Lung (tissue), 12 donors: ENCODE data around the gene MMP23B. TPM values are rescaled to one million over a fixed set of nuclear protein-coding genes. Genes with fewer than 3 reads are reported as not detected.

ENCODE experiments used
- ATAC-seq: fragments of 200-7000 bp; cut with Tn5 transposase; one replicate; pipeline ENCODE4 v1.9.1; 2020; ENCODE audit warnings: moderate number of reproducible peaks; ENCODE audit not compliant: insufficient read depth, low FRiP score
- DNase-seq, 3 donors: peaks; one replicate each; pipeline ENCODE4 v3.0.0-alpha.2; 2013 to 2017
- H3K27ac ChIP-seq, 2 donors: one replicate each; pipeline ENCODE4 v1.5.1; 2013; ENCODE audit warnings: mild to moderate bottlenecking in 2 of 2, moderate library complexity in 2 of 2, control low read depth in 1 of 2, inconsistent platforms in 1 of 2, low read depth in 1 of 2, low read length in 1 of 2
- H3K27me3 ChIP-seq, 3 donors: one replicate each; pipeline ENCODE4 v1.5.1; 2013; ENCODE audit warnings: low read length in 2 of 3; ENCODE audit not compliant: control insufficient read depth in 3 of 3, insufficient read depth in 3 of 3
- H3K36me3 ChIP-seq, 4 donors: one replicate each; pipeline ENCODE4 v1.5.1; 2013; ENCODE audit warnings: low read length in 4 of 4, mild to moderate bottlenecking in 1 of 4, moderate library complexity in 1 of 4; ENCODE audit not compliant: control insufficient read depth in 4 of 4, insufficient read depth in 4 of 4
- H3K4me1 ChIP-seq, 5 donors: one replicate each; pipeline ENCODE4 v1.5.1; 2013; ENCODE audit warnings: low read length in 5 of 5, mild to moderate bottlenecking in 2 of 5, moderate library complexity in 1 of 5; ENCODE audit not compliant: control insufficient read depth in 5 of 5, insufficient read depth in 5 of 5
- H3K4me3 ChIP-seq: one replicate; pipeline ENCODE4 v1.5.1; 2013; ENCODE audit warnings: mild to moderate bottlenecking, control low read depth, moderate library complexity
- H3K9ac ChIP-seq, 2 donors: one replicate each; pipeline ENCODE4 v1.5.1; 2013; ENCODE audit warnings: low read length in 2 of 2, control low read depth in 1 of 2; ENCODE audit not compliant: insufficient read depth in 1 of 2
- H3K9me3 ChIP-seq, 4 donors: one replicate each; pipeline ENCODE4 v1.5.1; 2013; ENCODE audit warnings: low read length in 3 of 4, mild to moderate bottlenecking in 1 of 4, moderate library complexity in 1 of 4; ENCODE audit not compliant: control insufficient read depth in 4 of 4, insufficient read depth in 3 of 4
- WGBS, 2 donors: extraction: QIAGEN DNeasy Blood & Tissue Kit; methylation state at CpG; one replicate each; pipeline ENCODE4 v1.1.7; 2013; 5-methylcytosine and 5-hydroxymethylcytosine counted together
- polyA plus RNA-seq, 2 donors: library from polyadenylated mRNA; stranded (reverse); fragments of 200-250 nt; gene quantifications; one replicate each; pipeline ENCODE4 v1.2.1, GENCODE V29; 2013
- total RNA-seq, 2 donors: library from RNA; depleted of rRNA in 1 of 2; stranded (reverse); fragments of >200 nt in 1 of 2; gene quantifications; one replicate each; pipeline ENCODE4 v1.2.1, GENCODE V29; 2014 to 2021
- TF ChIP-seq, protein P1 (sequence below): IDR thresholded peaks from 2 replicates; pipeline ENCODE4 v1.5.1; 2012; ENCODE audit warnings: mild to moderate bottlenecking; ENCODE audit errors: control extremely low read depth, extremely low read depth
- donor health status: control.
- donor health status: control.
- donor health status: Bipolar disorder and iron deficiency.
- donor health status: healthy.
- donor health status: DM: yes; HTN: yes; CAD: no.

The MMP23B gene
- total and polyA plus RNA-seq, 4 donors, result 14.1 to 40.3 (median 22.1) TPM

GRCh38 chr1:1609822-1610485 is 22.0 kb upstream of the MMP23B start:
- Histone ChIP-seq H3K36me3 (no peaks in the 10 kb centered on the region), H3K4me1 (peaks cover 4 to 16% (median 6%) of the 10 kb centered on the region in 5 donors), H3K27me3 (no peaks in the 10 kb centered on the region), H3K4me3 (no peak overlapping the region), H3K9ac (no peak overlapping the region), H3K9me3 (no peaks in the 10 kb centered on the region), H3K27ac (peak overlapping the region in 1 of 2 donors; percentile 70)
- 56 to 78% methylated on average over 12 of the region's 12 CpGs for WGBS, 2 donors
- DNase-seq (no peak), ATAC-seq (no peak)
- TF ChIP-seq, protein P1, sequence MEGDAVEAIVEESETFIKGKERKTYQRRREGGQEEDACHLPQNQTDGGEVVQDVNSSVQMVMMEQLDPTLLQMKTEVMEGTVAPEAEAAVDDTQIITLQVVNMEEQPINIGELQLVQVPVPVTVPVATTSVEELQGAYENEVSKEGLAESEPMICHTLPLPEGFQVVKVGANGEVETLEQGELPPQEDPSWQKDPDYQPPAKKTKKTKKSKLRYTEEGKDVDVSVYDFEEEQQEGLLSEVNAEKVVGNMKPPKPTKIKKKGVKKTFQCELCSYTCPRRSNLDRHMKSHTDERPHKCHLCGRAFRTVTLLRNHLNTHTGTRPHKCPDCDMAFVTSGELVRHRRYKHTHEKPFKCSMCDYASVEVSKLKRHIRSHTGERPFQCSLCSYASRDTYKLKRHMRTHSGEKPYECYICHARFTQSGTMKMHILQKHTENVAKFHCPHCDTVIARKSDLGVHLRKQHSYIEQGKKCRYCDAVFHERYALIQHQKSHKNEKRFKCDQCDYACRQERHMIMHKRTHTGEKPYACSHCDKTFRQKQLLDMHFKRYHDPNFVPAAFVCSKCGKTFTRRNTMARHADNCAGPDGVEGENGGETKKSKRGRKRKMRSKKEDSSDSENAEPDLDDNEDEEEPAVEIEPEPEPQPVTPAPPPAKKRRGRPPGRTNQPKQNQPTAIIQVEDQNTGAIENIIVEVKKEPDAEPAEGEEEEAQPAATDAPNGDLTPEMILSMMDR, result no peak

- DNase-seq (no peak), ATAC-seq (no peak)
- Histone ChIP-seq H3K9ac (no peak overlapping the region), H3K4me3 (no peak overlapping the region), H3K36me3 (no peaks in the 10 kb centered on the region), H3K27me3 (no peaks in the 10 kb centered on the region), H3K9me3 (no peaks in the 10 kb centered on the region), H3K27ac (peak overlapping the region in 1 of 2 donors; percentile 70), H3K4me1 (peaks cover 4 to 16% (median 6%) of the 10 kb centered on the region in 5 donors)
- WGBS, 2 donors, result 68 to 82% methylated on average over 9 of the region's 9 CpGs
- TF ChIP-seq, protein P1, result no peak
Measured at GRCh38 chr1:1610796-1611195, 21.2 kb upstream of the MMP23B start.

DNA sequence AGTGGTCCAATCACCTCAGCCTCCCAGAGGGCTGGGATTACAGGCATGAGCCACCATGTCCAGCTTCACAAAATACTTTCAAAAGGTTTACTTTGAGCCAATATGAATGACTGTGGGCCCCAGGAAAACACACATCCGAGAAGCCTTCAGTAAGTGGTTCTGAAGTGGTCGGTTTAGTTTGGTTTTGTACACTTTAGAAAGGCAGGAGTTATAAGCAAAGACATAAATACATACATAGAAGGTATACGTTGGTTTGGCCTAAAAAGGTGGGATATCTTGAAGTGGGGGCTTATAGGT is 19.9 kb upstream of the MMP23B start:
- TF ChIP-seq, protein P1, result no peak
- Histone ChIP-seq H3K9ac (no peak overlapping the region), H3K4me3 (no peak overlapping the region), H3K27me3 (no peaks in the 10 kb centered on the region), H3K27ac (peak overlapping the region in 1 of 2 donors; percentile 79), H3K36me3 (peaks cover 0 to 1% (median 0%) of the 10 kb centered on the region in 4 donors), H3K9me3 (no peaks in the 10 kb centered on the region), H3K4me1 (peaks cover 6 to 25% (median 10%) of the 10 kb centered on the region in 5 donors)
- ATAC-seq (no peak), DNase-seq (peak; percentile 48 to 85 (median 70))
- 74% methylated on average over 3 of the region's 3 CpGs for WGBS, 2 donors

DNA sequence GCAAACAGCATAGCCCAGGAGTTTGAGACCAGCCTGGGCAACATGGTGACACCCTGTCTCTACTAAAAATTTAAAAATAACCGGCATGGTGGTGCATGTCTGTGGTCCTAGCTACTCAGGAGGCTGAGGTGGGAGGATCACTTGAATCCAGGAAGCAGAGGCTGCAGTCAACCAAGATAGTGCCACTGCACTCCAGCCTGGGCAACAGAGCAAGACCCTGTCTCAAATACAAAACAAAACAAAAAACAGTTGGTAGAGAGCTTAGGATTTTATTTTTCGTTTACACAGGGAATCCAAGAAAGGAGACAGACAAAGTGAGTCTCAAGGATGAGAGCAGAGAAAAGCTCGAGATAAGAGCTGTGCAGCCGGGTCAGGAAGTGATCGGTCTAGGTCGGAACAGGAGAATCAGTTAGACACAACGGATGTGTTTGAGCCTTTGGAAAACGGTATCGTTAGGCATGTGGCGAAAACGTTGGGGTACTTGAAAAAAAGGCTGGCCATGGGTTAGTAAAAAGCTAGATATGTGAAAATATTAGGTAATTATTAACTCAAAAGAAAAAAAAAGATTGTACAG is 18.4 kb upstream of the MMP23B start:
- TF ChIP-seq, protein P1, result no peak
- peaks cover 6 to 28% (median 10%) of the 10 kb centered on the region in 5 donors for H3K4me1 ChIP-seq

More for the DNA sequence above, 18.4 kb upstream of the MMP23B start:
- Histone ChIP-seq H3K27ac (peak overlapping the region in 1 of 2 donors; percentile 57), H3K36me3 (peaks cover 0 to 12% (median 9%) of the 10 kb centered on the region in 4 donors), H3K9me3 (no peaks in the 10 kb centered on the region), H3K9ac (no peak overlapping the region), H3K4me3 (no peak overlapping the region), H3K27me3 (no peaks in the 10 kb centered on the region)
- 54 to 69% methylated on average over 11 of the region's 11 CpGs for WGBS, 2 donors
- ATAC-seq (no peak), DNase-seq (no peak)
